GM10266 (cell line): Measurements from ENCODE around the gene HOXC9.

Experiments used
- DNase-seq: peaks from one replicate; pipeline ENCODE4 v3.0.0; 2012; ENCODE audit errors: extremely low spot score
- CTCF ChIP-seq: IDR thresholded peaks from 2 replicates; pipeline ENCODE4 v1.5.1; 2012; ENCODE audit warnings: mild to moderate bottlenecking, low read depth; ENCODE audit not compliant: control insufficient read depth, insufficient read depth; ENCODE audit errors: missing control alignments

The HOXC9 gene

GRCh38 chr12:53953831-53954693, 45.9 kb upstream of the HOXC9 start:
- DNase-seq: no peak
- TF ChIP-seq CTCF: no peak

DNA sequence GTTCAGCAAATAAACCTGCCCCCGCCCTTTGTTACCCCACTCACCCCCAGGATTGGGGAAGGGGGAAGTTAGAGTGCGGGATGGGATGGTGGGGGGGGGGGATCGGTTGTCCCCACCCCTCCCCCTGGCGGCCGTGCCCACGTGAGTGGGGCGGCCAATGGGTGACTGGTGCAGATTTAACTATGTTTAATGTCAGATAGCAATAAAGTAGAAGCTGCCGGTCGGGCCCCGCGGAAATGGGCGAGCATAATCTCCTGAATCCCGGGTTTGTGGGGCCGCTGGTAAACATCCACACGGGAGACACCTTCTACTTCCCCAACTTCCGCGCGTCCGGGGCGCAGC, 45.3 kb upstream of the HOXC9 start, which contains the start of gene HOXC12:
TSS of gene HOXC12 (plus strand) at position 210 of the 342 bp plus-strand sequence. CDS start at position 237, 27 bp downstream.
- DNase-seq: no peak
- TF ChIP-seq CTCF: no peak

GRCh38 chr12:53955036-53955775, 44.8 kb upstream of the HOXC9 start:
- no peak for DNase-seq
- TF ChIP-seq CTCF: no peak

DNA sequence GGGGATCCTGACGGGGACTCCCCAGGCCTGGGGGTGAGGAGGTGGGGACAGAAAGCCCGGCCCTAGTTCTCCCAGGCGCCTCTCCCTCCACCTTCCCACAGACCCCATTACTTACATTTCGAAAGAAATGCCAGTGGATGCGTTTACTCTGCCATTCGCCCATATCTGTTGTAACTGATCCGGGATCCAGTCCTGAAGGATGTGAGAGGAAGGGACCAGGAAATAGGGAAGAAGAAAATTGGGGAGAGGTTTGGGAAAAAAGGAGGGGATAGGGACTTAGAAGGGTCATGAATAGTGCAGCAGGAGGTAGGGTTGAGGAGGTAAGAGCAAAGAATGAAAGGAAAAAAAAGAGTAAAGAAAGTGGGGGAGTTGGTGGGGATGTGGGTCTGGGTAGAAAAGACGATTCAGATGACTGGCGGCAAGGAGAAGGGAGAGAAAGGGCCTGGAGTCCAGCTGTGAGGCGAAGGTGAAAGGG, 44.1 kb upstream of the HOXC9 start:
- no peak for TF ChIP-seq CTCF
- DNase-seq: no peak

DNA sequence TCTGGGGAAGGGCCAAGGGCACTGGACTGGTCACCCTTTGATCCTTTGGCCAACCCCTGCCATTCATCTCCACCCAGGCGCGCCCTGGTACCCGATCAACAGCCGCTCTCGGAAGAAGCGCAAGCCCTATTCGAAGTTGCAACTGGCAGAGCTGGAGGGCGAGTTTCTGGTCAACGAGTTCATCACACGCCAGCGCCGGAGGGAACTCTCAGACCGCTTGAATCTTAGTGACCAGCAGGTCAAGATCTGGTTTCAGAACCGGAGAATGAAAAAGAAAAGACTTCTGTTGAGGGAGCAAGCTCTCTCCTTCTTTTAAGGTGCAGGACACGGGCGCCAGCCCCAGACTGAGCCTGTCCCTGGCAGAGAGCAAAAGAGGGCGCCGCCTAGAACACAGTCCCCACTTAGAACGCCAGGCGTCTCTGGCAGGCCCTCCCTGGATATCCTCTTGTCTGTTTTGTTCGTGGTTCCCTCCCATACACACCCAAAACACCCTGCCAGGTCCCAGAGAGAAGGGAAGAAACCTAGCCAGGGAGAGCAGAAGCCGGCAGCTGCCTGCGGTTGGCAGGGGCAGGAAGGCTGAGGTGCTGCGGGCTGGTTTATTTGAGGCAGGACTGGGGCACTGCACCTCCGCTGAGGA, 43.6 kb upstream of the HOXC9 start:
- TF ChIP-seq CTCF: no peak
- DNase-seq: no peak

GRCh38 chr12:53956914-53957536, 42.9 kb upstream of the HOXC9 start:
- no peak for TF ChIP-seq CTCF
- DNase-seq: no peak
